Liver (tissue), 9 donors: Measurements from ENCODE around the gene R3HDM1. TPM values are rescaled to one million over a fixed set of nuclear protein-coding genes. Genes with fewer than 3 reads are reported as not detected.

Experiments used
- DNase-seq: peaks from one replicate; pipeline ENCODE4 v3.0.0-alpha.2; 2017; ENCODE audit warnings: low spot score
- H3K27ac ChIP-seq, 2 donors: one replicate each; pipeline ENCODE4 v1.7.0; 2013; ENCODE audit warnings: inconsistent platforms in 2 of 2, low read length in 2 of 2, control low read depth in 1 of 2, low read depth in 1 of 2, mild to moderate bottlenecking in 1 of 2
- H3K27me3 ChIP-seq, 4 donors: one replicate each; pipeline versions ENCODE4 v1.6.1 to v1.7.0; 2013; ENCODE audit warnings: low read length in 3 of 4, inconsistent platforms in 1 of 4, mild to moderate bottlenecking in 1 of 4, moderate library complexity in 1 of 4; ENCODE audit not compliant: control insufficient read depth in 4 of 4, insufficient read depth in 4 of 4
- H3K36me3 ChIP-seq, 4 donors: one replicate each; pipeline versions ENCODE4 v1.6.1 to v1.7.0; 2013; ENCODE audit warnings: low read length in 3 of 4, mild to moderate bottlenecking in 3 of 4, low read depth in 1 of 4, moderate library complexity in 1 of 4; ENCODE audit not compliant: control insufficient read depth in 4 of 4, insufficient read depth in 3 of 4
- H3K4me1 ChIP-seq, 4 donors: one replicate each; pipeline versions ENCODE4 v1.6.1 to v1.7.0; 2013; ENCODE audit warnings: low read length in 3 of 4, mild to moderate bottlenecking in 3 of 4, moderate library complexity in 1 of 4; ENCODE audit not compliant: control insufficient read depth in 4 of 4, insufficient read depth in 4 of 4
- H3K4me3 ChIP-seq, 3 donors: one replicate each; pipeline versions ENCODE4 v1.6.1 to v1.7.0; 2013; ENCODE audit warnings: low read length in 3 of 3, control low read depth in 1 of 3, low read depth in 1 of 3, mild to moderate bottlenecking in 1 of 3
- H3K9ac ChIP-seq, 2 donors: one replicate each; pipeline ENCODE4 v1.7.0; 2013; ENCODE audit warnings: low read length in 2 of 2, mild to moderate bottlenecking in 2 of 2, moderate library complexity in 2 of 2, control low read depth in 1 of 2, low read depth in 1 of 2
- H3K9me3 ChIP-seq, 4 donors: one replicate each; pipeline versions ENCODE4 v1.6.1 to v1.7.0; 2013; ENCODE audit warnings: low read length in 3 of 4; ENCODE audit not compliant: control insufficient read depth in 4 of 4
- ATF3 ChIP-seq: IDR thresholded peaks from 2 replicates; pipeline ENCODE4 v1.6.1; 2016; ENCODE audit warnings: antibody characterized with exemption
- EGR1 ChIP-seq, 2 donors: IDR thresholded peaks; 2 replicates each; pipeline ENCODE4 v1.6.1; 2016 to 2018; ENCODE audit warnings: antibody characterized with exemption in 2 of 2, low read depth in 2 of 2
- FOXA1 ChIP-seq: IDR thresholded peaks from 2 replicates; pipeline ENCODE4 v1.6.1; 2016; ENCODE audit warnings: antibody characterized with exemption
- FOXA2 ChIP-seq: IDR thresholded peaks from 2 replicates; pipeline ENCODE4 v1.6.1; 2016; ENCODE audit warnings: antibody characterized with exemption
- GABPA ChIP-seq, 2 donors: IDR thresholded peaks in 1 of 2; conservative IDR thresholded peaks in 1 of 2; 2 replicates each; pipeline ENCODE4 v1.6.1; 2016; ENCODE audit warnings: antibody characterized with exemption in 2 of 2, mild to moderate bottlenecking in 1 of 2, moderate library complexity in 1 of 2
- HNF4A ChIP-seq, 2 donors: conservative IDR thresholded peaks; 2 replicates each; pipeline ENCODE4 v1.6.1; 2016; ENCODE audit warnings: antibody characterized with exemption in 2 of 2, mild to moderate bottlenecking in 2 of 2
- JUND ChIP-seq, 2 donors: IDR thresholded peaks; 2 replicates each; pipeline ENCODE4 v1.6.1; 2016; ENCODE audit warnings: antibody characterized with exemption in 2 of 2
- MAX ChIP-seq: IDR thresholded peaks from 2 replicates; pipeline ENCODE4 v1.6.1; 2016; ENCODE audit warnings: antibody characterized with exemption
- NR2F2 ChIP-seq: IDR thresholded peaks from 2 replicates; pipeline ENCODE4 v1.6.1; 2016; ENCODE audit warnings: antibody characterized with exemption
- RAD21 ChIP-seq, 2 donors: IDR thresholded peaks; 2 replicates each; pipeline ENCODE4 v1.6.1; 2016; ENCODE audit warnings: antibody characterized with exemption in 2 of 2, mild to moderate bottlenecking in 2 of 2
- REST ChIP-seq: IDR thresholded peaks from 2 replicates; pipeline ENCODE4 v1.6.1; 2016; ENCODE audit warnings: antibody characterized with exemption, mild to moderate bottlenecking
- SP1 ChIP-seq: IDR thresholded peaks from 2 replicates; pipeline ENCODE4 v1.6.1; 2018; ENCODE audit warnings: antibody characterized with exemption, mild to moderate bottlenecking
- TAF1 ChIP-seq: conservative IDR thresholded peaks from 2 replicates; pipeline ENCODE4 v1.6.1; 2016; ENCODE audit warnings: antibody characterized with exemption, mild to moderate bottlenecking
- YY1 ChIP-seq: IDR thresholded peaks from 2 replicates; pipeline ENCODE4 v1.6.1; 2016; ENCODE audit warnings: antibody characterized with exemption, mild to moderate bottlenecking
- ZBTB33 ChIP-seq: IDR thresholded peaks from 2 replicates; pipeline ENCODE4 v1.6.1; 2016; ENCODE audit warnings: antibody characterized with exemption
- polyA plus RNA-seq, 2 donors: library from polyadenylated mRNA; stranded (reverse) in 1 of 2; unstranded in 1 of 2; fragments of 200-250 nt in 1 of 2; fragments of >200 nt in 1 of 2; fragmentation: Nextera tagmentation in 1 of 2; extraction: Ambion mirVana in 1 of 2; gene quantifications; one replicate each; pipeline versions ENCODE4 v1.2.1 to v1.2.3, GENCODE V29; 2013 to 2015
- total RNA-seq, 2 donors: library from RNA; depleted of rRNA; stranded (reverse); fragments of >200 nt; gene quantifications; one replicate each; pipeline ENCODE4 v1.2.3, GENCODE V29; 2014
- donor health status: healthy.
- donor health status: healthy.
- donor health status: healthy.
- donor health status: healthy.
- donor health status: healthy.

R3HDM1 gene
- total and polyA plus RNA-seq, 4 donors: 6.0 to 10.0 (median 8.8) TPM

- no peak overlapping the region for H3K9ac ChIP-seq
- DNase-seq: no peak
- H3K36me3 ChIP-seq: peaks cover under 1 to 21% (median 12%) of the 10 kb centered on the region in 4 donors
- no peaks in the 10 kb centered on the region for H3K9me3 ChIP-seq
- H3K4me1 ChIP-seq: no peaks in the 10 kb centered on the region
- H3K27ac ChIP-seq: no peak overlapping the region
- no peaks in the 10 kb centered on the region for H3K27me3 ChIP-seq
- H3K4me3 ChIP-seq: no peak overlapping the region
- TF ChIP-seq NR2F2 (no peak), JUND (IDR thresholded peaks at IDR 0.05) (no peak), TAF1 (no peak), RAD21 (IDR thresholded peaks at IDR 0.05) (no peak), SP1 (no peak), YY1 (no peak), REST (no peak), ZBTB33 (no peak)
These were observed 131.9 kb downstream of the R3HDM1 start for GRCh38 chr2:135663148-135663700.

GRCh38 chr2:135664623-135665068, 133.4 kb downstream of the R3HDM1 start:
- peaks cover 0 to 21% (median 11%) of the 10 kb centered on the region in 4 donors for H3K36me3 ChIP-seq
- TF ChIP-seq FOXA1 (no peak), ZBTB33 (no peak), SP1 (no peak), YY1 (no peak), NR2F2 (no peak), HNF4A (conservative IDR thresholded peaks at IDR 0.05) (no peak), ATF3 (no peak), MAX (no peak), GABPA (IDR thresholded peaks at IDR 0.05 in 1 of 2, conservative IDR thresholded peaks at IDR 0.05 in 1 of 2) (no peak), EGR1 (IDR thresholded peaks at IDR 0.05; ENCODE audit: low read depth in 2 of 2) (no peak), REST (no peak), FOXA2 (no peak), TAF1 (no peak)
- H3K27me3 ChIP-seq: no peaks in the 10 kb centered on the region
- no peak overlapping the region for H3K27ac ChIP-seq
- no peak for DNase-seq
- no peaks in the 10 kb centered on the region for H3K4me1 ChIP-seq
- no peak overlapping the region for H3K4me3 ChIP-seq
- H3K9ac ChIP-seq: no peak overlapping the region
- H3K9me3 ChIP-seq: no peaks in the 10 kb centered on the region
